ENCODE results near the gene MMP10.

DNA sequence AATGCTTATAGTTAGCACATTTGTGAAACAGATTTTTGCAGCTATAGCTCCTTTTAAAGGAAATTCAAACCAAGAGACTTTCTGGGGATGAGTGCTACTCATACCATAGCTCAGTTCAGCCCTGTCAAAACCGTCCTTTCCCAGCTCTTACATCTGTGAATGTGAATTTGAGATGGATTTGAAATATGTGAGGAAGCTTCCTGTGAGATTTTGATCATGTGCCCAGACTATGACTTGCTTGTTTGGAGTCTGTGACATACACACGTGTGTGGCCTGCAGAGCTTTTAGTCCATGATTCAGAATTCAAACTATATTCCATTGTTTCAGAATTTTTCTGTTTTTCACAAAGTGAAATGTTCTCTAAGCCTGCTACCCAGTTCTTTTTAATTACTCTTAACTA, 21.9 kb upstream of the MMP10 start:
- TF ChIP-seq EZH2phosphoT487 (IDR thresholded peaks at IDR 0.05; ENCODE audit: borderline replicate concordance): no peak
- TF ChIP-seq, protein P1, sequence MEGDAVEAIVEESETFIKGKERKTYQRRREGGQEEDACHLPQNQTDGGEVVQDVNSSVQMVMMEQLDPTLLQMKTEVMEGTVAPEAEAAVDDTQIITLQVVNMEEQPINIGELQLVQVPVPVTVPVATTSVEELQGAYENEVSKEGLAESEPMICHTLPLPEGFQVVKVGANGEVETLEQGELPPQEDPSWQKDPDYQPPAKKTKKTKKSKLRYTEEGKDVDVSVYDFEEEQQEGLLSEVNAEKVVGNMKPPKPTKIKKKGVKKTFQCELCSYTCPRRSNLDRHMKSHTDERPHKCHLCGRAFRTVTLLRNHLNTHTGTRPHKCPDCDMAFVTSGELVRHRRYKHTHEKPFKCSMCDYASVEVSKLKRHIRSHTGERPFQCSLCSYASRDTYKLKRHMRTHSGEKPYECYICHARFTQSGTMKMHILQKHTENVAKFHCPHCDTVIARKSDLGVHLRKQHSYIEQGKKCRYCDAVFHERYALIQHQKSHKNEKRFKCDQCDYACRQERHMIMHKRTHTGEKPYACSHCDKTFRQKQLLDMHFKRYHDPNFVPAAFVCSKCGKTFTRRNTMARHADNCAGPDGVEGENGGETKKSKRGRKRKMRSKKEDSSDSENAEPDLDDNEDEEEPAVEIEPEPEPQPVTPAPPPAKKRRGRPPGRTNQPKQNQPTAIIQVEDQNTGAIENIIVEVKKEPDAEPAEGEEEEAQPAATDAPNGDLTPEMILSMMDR (conservative IDR thresholded peaks at IDR 0.05; ENCODE audit: low read length): no peak

Measured in Loucy (cell line).